Thyroid gland (tissue), 4 donors: Measurements from ENCODE around the gene SHMT2.

Experiments used
- CTCF ChIP-seq, 6 experiments: fragments of 200-600 bp in 3 of 6; fragments of 450-650 bp in 3 of 6; sonication (generic) in 3 of 6; IDR thresholded peaks; one replicate each; pipeline ENCODE4 v1.5.1; 2016 to 2019; ENCODE audit warnings: antibody characterized with exemption in 6 of 6, mild to moderate bottlenecking in 2 of 6, inconsistent platforms in 1 of 6, moderate library complexity in 1 of 6
- POLR2A ChIP-seq, 2 donors: fragments of 450-650 bp; IDR thresholded peaks; one replicate each; pipeline ENCODE4 v1.6.1; 2017; ENCODE audit warnings: antibody characterized with exemption in 2 of 2, mild to moderate bottlenecking in 2 of 2, moderate library complexity in 1 of 2

- TF ChIP-seq CTCF (IDR thresholded peaks at IDR 0.05) (peak; percentile 97 to 100 (median 100)), POLR2A (IDR thresholded peaks at IDR 0.05) (no peak)
Observed at GRCh38 chr12:57238854-57239554, 9.5 kb downstream of the SHMT2 start.
